Neural progenitor cell (in vitro differentiated cells): Measurements from ENCODE around the gene NEURL1B.

Experiments used
- EZH2 ChIP-seq: fragments of 200-600 bp; sonication (generic); IDR thresholded peaks from 2 replicates; pipeline ENCODE4 v1.6.1; 2017; ENCODE audit warnings: antibody characterized with exemption, mild to moderate bottlenecking, moderate library complexity
- TF ChIP-seq, protein P1 (sequence below): fragments of 200-600 bp; sonication (generic); IDR thresholded peaks from 2 replicates; pipeline ENCODE4 v1.5.1; 2017; ENCODE audit warnings: antibody characterized with exemption, mild to moderate bottlenecking

DNA sequence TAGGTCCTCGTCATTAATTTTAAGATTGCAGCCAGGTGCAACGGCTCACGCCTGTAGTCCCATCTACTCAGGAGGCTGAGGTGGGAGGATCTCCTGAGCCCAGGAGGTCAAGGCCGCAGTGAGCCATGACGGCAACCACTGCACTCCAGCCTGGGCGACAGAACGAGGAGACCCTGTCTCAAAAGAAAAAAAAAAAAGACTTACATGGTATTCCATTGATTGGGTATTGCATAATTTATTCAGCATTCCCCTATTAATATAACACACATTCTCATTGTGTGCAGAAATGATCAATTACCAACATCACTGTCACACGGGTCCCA is 67.1 kb downstream of the NEURL1B start:
- TF ChIP-seq, protein P1, sequence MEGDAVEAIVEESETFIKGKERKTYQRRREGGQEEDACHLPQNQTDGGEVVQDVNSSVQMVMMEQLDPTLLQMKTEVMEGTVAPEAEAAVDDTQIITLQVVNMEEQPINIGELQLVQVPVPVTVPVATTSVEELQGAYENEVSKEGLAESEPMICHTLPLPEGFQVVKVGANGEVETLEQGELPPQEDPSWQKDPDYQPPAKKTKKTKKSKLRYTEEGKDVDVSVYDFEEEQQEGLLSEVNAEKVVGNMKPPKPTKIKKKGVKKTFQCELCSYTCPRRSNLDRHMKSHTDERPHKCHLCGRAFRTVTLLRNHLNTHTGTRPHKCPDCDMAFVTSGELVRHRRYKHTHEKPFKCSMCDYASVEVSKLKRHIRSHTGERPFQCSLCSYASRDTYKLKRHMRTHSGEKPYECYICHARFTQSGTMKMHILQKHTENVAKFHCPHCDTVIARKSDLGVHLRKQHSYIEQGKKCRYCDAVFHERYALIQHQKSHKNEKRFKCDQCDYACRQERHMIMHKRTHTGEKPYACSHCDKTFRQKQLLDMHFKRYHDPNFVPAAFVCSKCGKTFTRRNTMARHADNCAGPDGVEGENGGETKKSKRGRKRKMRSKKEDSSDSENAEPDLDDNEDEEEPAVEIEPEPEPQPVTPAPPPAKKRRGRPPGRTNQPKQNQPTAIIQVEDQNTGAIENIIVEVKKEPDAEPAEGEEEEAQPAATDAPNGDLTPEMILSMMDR, result no peak
- no peak for TF ChIP-seq EZH2
